Raji (cell line): ENCODE data around the gene EIF3B.

Experiments
- POLR2A ChIP-seq: IDR thresholded peaks from 2 replicates; pipeline ENCODE4 v1.6.1; 2011; ENCODE audit warnings: low read depth, low read length, control low read depth; ENCODE audit not compliant: insufficient read depth

The EIF3B gene

GRCh38 chr7:2371329-2371728 lies 16.7 kb downstream of the EIF3B start:
- no peak for TF ChIP-seq POLR2A

GRCh38 chr7:2372724-2373123 lies 18.1 kb downstream of the EIF3B start:
- TF ChIP-seq POLR2A: no peak

- TF ChIP-seq POLR2A: no peak
Observed at GRCh38 chr7:2373124-2373556, 18.5 kb downstream of the EIF3B start.

- TF ChIP-seq POLR2A: no peak
Observed at GRCh38 chr7:2373646-2374045, 19.0 kb downstream of the EIF3B start.

- TF ChIP-seq POLR2A: no peak
Observed at GRCh38 chr7:2374401-2374800, 19.8 kb downstream of the EIF3B start.

GRCh38 chr7:2374830-2375728 lies 20.5 kb downstream of the EIF3B start:
- TF ChIP-seq POLR2A: no peak

- TF ChIP-seq POLR2A: no peak
Observed at GRCh38 chr7:2376351-2377154, 21.9 kb downstream of the EIF3B start.

GRCh38 chr7:2379161-2379560 lies 24.5 kb downstream of the EIF3B start:
- TF ChIP-seq POLR2A: no peak

- no peak for TF ChIP-seq POLR2A
Observed at GRCh38 chr7:2379821-2380450, 25.3 kb downstream of the EIF3B start.

- no peak for TF ChIP-seq POLR2A
Observed at GRCh38 chr7:2380461-2380860, 25.8 kb downstream of the EIF3B start.

GRCh38 chr7:2381227-2381626 lies 26.6 kb downstream of the EIF3B start:
- TF ChIP-seq POLR2A: no peak

GRCh38 chr7:2381881-2382509 lies 27.4 kb downstream of the EIF3B start:
- no peak for TF ChIP-seq POLR2A

GRCh38 chr7:2383543-2384274 lies 29.1 kb downstream of the EIF3B start:
- no peak for TF ChIP-seq POLR2A
